Coronary artery (tissue), 2 donors: ENCODE results near the gene SORCS3.

Experiments
- DNase-seq: peaks from one replicate; pipeline ENCODE4 v3.0.0-alpha.2; 2017; ENCODE audit warnings: low spot score
- H3K27ac ChIP-seq, 2 donors: fragments of 200-600 bp; sonication (generic); one replicate each; pipeline ENCODE4 v1.5.1; 2016 to 2019
- H3K4me3 ChIP-seq: fragments of 200-600 bp; sonication (generic); 2 replicates; pipeline ENCODE4 v1.5.1; 2016; ENCODE audit warnings: mild to moderate bottlenecking, moderate library complexity
- TF ChIP-seq, protein P1 (sequence below): fragments of 200-600 bp; sonication (generic); IDR thresholded peaks from one replicate; pipeline ENCODE4 v1.5.1; 2019; ENCODE audit warnings: antibody characterized with exemption

SORCS3 gene

DNA sequence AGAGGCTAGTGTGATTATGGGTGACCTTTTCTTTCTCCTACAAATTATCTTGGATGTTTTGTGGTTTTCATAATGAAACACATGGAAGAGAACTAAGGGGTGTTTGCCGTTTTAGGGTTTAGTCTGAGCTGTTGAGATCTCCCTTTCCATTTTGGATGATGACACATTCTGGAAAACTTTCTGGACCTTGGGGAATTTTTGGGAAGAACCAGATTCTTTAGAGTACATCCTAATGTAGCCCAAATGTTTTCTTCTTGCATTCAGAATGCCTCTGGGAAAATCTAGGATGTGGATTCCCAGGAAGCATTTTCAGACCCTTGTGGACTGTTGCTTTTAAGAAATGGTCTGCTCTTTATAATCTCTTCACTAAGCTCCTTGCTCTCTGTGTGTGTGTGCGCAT, 165.7 kb downstream of the SORCS3 start:
- H3K27ac ChIP-seq = no peak overlapping the region
- no peak overlapping the region for H3K4me3 ChIP-seq
- TF ChIP-seq, protein P1, sequence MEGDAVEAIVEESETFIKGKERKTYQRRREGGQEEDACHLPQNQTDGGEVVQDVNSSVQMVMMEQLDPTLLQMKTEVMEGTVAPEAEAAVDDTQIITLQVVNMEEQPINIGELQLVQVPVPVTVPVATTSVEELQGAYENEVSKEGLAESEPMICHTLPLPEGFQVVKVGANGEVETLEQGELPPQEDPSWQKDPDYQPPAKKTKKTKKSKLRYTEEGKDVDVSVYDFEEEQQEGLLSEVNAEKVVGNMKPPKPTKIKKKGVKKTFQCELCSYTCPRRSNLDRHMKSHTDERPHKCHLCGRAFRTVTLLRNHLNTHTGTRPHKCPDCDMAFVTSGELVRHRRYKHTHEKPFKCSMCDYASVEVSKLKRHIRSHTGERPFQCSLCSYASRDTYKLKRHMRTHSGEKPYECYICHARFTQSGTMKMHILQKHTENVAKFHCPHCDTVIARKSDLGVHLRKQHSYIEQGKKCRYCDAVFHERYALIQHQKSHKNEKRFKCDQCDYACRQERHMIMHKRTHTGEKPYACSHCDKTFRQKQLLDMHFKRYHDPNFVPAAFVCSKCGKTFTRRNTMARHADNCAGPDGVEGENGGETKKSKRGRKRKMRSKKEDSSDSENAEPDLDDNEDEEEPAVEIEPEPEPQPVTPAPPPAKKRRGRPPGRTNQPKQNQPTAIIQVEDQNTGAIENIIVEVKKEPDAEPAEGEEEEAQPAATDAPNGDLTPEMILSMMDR = no peak
- DNase-seq = no peak

DNA sequence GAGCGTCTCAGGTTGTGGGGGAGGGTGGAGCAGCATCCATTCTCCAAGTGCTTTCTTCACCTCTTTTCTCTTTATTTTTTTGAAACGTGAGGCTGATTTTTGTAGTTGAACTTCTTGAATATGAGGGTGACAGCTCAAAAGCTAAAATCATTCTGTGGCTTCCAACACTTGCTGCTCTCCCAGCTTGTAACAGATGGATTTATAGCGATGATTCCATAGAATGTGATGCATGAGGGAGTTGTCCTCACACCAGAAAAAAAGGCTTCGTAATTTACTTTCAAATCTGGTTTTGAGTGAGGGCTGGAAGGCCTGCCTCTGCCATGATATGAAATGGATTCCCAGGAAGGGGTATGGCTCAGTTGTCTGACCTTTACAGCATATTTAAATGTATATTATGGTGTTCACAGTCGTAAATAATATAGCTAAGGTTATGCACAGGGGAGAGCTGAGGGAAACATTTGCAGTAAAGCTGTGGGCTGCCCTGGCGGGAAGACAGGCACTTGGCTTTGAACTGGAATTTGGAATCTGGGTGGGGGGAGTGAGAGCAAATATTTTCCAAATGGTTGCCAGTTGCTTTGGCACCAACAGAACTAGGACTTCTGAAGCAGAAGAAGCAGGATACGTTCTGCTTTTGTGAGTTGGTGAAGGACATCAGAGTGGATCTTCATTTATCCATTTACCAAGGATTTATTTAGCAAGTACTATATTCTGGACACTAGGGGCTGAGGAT, 166.7 kb downstream of the SORCS3 start:
- Histone ChIP-seq H3K27ac (no peak overlapping the region), H3K4me3 (no peak overlapping the region)
- TF ChIP-seq, protein P1 = no peak
- DNase-seq = no peak

DNA sequence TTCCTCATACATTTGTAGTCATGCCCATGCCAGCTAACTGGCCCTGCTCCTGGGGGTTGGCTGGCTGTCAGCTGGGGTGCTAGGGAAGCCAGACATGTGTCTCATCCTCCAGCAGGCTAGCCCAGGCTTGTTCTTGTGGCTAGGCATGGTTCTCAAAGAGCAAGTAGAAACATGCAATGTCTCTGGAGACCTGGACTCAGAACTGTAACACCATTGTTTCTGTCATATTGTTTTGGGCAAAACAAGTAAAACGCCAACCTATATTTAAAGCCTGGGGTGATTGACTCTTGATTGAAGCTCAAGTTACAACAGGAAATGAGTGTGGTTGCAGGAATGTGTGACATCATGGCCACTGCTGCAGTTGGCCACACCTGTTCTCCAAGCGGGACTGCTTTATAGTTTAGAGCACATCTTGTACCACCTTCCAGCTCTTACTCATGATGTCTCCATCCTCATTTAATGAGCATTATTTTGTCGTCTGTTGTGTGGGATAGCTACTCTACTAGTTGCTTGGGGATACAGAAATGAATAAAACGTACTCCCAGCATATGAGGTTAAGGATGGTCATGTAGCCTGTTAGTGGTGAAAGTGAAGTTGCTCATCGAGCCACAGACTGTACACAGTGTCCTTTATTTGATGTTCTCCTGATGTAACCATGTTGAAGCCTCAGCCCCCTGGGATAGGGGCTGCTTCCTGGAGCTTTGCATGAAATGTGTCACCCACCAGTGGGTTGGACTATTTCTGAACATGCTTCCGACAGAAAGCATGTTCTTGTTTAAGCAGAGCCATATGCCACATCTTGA, 168.4 kb downstream of the SORCS3 start:
- no peak overlapping the region for H3K27ac ChIP-seq
- no peak for DNase-seq
- H3K4me3 ChIP-seq = no peak overlapping the region
- TF ChIP-seq, protein P1 = no peak

DNA sequence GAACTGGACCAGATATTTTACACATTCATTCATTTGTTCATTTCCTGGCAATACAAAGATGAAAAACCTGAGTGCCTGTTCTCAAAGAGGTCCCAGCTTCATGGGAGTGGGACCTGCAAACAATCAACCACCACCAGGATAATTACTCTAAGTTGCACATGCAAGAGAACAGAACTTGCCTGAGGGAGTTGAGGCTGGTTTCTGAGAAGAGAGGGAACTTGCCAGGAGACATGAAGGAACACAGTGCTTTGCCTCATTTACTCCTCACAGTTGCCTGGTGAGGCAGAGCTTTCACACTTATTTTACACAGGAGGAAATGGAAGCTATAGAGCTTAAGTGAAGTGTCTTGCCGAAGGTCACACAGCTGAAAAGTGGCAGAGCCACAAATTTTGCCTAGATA, 170.1 kb downstream of the SORCS3 start:
- TF ChIP-seq, protein P1 = no peak
- H3K27ac ChIP-seq = no peak overlapping the region
- no peak overlapping the region for H3K4me3 ChIP-seq
- DNase-seq = no peak

DNA sequence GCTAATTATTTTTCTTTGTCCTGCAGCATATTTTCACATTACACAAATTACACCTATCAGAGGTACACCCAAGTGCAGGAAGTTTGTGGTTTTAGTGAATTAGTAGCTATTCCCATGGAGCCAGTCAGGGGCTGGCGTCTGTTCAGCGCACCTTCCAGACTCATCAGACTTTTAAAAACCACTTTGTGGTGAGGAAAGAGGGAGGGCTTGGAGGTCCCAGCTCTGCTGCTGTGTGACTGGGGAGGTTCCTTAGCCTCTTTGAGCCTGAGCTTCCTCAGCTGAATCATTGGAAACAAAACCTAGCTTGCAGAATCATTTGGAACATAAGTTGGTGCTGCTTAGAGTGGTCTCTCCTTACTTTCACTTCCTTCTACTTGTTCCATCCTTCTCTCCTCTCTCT, 175.4 kb downstream of the SORCS3 start:
- Histone ChIP-seq H3K27ac (no peak overlapping the region), H3K4me3 (no peak overlapping the region)
- TF ChIP-seq, protein P1 = no peak
- no peak for DNase-seq

DNA sequence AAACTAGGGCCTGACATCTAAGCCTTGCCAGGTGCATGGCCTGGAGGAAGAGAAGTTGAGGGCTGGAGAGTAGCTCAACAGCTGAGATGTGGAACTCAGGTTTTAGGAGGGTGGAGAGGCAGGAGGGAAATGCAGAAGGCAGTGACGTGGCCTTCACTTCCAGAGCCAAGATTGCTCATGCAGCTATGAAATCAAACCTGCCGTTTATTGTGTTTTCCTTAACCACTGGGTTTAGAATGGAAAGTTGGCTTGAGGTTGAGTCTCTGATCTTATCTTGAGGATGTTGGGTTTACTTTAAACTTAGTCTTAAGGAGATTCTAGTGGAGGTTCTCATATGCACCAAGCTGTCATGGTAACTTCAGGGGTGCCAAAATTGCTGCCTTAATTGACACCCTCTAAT, 178.6 kb downstream of the SORCS3 start:
- TF ChIP-seq, protein P1 = no peak
- no peak overlapping the region for H3K4me3 ChIP-seq
- no peak overlapping the region for H3K27ac ChIP-seq
- DNase-seq = no peak

DNA sequence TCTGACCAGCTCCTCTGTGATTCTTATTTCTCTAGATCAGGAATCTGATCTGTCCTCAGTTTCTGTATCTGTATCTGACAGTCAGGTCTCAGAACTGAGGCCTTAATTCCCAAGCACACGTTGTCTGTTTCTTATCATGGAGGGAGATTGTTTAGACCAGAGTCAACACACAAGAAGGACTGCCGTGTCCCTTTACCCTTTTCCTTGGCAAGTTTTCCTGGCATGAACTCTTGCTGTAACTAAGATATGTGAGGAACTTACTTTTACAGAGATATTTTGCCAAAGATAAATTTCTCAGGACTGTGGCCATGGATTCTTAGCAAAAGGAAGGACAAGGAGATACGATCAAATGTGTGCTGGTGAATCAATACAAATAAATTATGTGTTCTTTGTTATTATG, 181.0 kb downstream of the SORCS3 start:
- TF ChIP-seq, protein P1 = no peak
- Histone ChIP-seq H3K27ac (no peak overlapping the region), H3K4me3 (no peak overlapping the region)
- no peak for DNase-seq
